SKM-1 (cell line): ENCODE results near the gene KRTAP10-4.

Experiments
- DNase-seq: peaks from one replicate; lab custom pipeline; 2025; ENCODE audit not compliant: unreplicated experiment; lab: John Stamatoyannopoulos, UW

KRTAP10-4 gene

DNA sequence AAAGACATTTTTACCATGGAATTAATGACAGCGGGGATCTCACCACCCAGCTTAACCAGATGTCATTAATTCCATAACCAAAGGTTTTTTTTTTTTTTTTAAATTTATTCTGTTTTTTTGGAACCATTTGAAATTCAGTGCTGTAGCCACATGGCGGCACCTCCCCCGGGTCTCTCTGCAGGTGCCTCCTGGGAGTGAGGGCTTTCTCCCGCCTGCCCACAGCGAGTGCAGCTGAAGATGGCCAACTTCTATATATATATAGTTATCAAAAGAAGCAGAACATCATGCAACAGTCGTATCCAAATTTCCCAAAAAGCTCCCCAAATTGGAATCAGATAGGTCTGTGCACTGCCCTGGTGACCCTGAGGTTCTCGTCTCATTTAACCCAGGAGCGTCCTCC lies 41.9 kb downstream of the KRTAP10-4 start:
- DNase-seq, result no peak

DNA sequence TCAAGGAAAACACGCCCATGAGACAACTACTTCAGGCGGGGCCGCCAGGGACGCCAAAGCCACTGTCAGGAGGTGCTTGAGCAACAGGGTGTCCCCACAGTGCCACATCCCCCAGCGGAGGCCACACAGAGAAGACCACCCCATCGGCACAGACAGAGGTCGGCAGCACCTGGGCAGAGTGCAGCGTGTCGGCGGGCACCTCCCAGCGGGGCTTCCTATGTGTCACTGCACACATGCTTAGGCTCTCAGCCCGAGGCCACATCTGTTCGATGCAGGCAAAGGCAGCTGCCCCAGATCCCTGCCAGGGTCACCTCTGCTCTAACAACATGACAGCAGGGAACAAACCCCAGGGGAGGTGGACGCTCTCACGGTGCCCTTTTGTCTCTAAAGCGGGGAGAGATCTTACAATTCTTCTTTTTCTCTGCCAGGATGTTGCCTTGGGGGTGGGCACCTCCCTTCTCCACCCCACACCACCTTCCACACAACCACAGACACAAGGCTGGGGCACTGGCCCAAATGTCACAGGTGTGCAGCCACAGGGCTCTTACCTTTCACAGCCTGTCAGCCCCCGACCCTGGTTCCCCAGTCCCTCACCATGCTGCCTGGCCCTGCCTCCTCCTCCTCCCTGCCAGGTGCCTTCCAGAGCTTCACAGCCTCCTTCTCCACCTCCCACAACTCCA lies 42.5 kb downstream of the KRTAP10-4 start:
- DNase-seq, result no peak

DNA sequence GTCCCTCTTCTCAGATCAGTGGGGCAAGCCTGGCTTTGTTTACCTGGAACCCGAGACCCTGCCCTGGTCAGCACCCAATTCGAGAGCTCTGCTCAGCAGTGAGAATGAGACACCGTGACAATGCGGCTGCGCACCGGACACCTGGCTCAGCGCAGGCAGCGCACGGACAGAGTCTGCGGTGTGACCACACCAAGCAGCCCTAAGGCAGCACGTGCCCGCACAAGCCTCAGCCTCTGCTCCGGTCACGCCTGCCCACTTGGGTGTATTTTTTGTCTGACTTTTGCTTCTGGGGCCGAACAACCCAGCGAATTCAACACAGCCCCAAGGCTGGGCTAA lies 43.0 kb downstream of the KRTAP10-4 start:
- DNase-seq, result no peak

DNA sequence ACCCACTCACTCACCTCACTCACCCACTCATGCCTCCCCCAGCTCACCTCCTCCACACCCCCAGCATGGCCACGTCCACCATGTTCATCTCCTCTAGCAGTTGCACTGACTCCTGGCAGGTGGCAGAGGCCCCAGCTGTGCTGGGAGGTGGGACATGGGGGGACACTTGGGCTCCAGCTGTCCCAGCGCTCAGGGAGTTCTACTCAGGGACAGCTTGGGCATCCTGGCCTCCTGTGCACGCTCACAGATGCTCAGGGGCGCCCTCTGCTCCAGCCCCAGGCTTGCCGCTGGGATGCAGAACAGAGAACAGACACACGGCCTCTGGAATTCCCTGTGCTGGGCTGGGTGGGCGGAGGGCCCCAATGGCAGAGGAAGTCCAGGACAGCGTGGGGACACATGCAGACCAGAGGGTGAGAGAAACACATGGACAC lies 43.6 kb downstream of the KRTAP10-4 start:
- no peak for DNase-seq

DNA sequence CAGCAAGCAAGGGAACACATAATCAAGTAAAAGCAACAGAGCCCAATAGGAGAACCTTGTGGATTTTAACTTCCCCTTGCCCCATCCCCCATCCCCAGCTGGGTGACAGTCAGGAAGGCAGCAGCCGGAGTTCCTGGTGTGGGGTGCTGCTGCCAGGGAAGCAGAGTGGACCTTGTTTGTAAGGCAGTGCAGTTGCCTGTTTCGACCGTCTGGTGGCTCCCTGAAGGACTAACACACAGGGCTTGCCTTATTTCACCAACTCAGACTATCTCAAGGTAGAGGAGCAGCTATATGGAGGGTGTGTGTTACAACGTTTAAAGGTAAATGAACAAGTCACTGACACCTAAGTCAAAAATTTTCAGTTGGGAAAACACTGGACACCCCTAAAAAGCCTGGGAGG lies 45.0 kb downstream of the KRTAP10-4 start:
- DNase-seq, result peak; percentile 21

DNA sequence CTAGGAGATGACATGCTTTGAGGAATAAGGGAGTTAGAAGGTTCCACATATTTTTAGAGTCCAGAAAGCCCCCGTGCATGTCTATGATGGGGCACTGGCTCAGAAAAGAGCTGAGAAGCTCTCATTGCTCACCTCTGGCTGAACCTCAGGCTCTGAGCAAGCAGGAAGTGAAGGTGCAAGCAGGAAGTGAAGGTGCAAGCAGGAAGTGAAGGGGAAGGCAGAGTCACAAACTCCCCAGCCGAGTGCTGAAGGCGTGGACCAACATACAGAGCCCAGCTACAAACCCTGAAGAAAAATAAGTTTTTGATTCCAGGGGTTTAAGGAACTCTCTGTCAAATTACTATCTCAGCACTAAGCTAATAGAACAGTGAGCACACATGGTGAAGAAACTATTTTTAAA lies 45.4 kb downstream of the KRTAP10-4 start:
- no peak for DNase-seq

DNA sequence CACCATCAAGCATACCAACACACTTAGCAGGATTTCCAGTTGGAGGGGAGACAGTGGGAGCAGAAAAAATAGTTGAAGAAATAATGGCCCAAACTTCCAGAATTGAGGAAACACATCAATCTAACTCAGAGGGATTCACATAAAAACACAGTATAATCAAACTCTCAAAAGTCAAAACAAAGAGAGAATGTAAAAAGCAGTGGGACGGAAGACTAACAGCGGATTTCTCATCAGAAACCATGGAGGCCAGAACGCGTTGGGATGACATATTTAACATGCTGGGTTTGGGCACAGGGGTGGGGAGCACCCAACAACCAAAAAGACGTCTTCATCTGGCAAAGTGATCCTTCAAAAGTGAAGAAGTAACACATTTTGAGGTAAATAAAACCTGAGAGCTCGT lies 46.4 kb downstream of the KRTAP10-4 start:
- no peak for DNase-seq

DNA sequence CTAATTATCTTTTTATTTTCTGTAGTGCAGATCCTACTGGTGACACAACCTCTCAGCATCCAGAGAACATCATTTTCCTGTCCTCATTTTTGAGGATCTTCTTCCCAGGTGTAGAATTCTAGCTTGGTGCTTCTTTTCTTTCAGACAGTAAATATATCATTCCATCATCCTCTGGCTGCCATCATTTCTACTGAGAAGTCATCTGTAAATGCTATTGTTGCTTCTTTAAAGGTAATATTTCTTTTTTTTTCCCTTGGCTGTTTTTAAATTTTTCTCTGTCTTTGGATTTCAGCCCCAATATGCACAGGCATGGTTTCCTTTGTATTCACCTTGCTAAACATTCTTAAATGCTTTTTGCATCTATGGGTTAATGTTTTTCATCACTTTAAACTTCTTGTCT lies 50.0 kb downstream of the KRTAP10-4 start:
- DNase-seq, result no peak
